ENCODE measurements around the gene ABI2.
"Not testable (repeated sequence)": the region's sequence is repeated elsewhere in the genome, so short reads cannot be mapped to it uniquely, and the experiment has no call there.

The ABI2 gene

GRCh38 chr2:203427061-203427460 lies 98.9 kb downstream of the ABI2 start:
- Histone ChIP-seq H3F3A (ENCODE audit: insufficient read depth, low read length) (no peaks in the 10 kb centered on the region), H3K36me3 (ENCODE audit: insufficient read depth, low read length) (peaks cover 4% of the 10 kb centered on the region), H3K4me2 (ENCODE audit: low read length) (no peak overlapping the region), H3K9ac (ENCODE audit: low read length) (no peak overlapping the region), H3K27me3 (ENCODE audit: insufficient read depth, low read length) (no peaks in the 10 kb centered on the region), H3K4me3 (ENCODE audit: low read depth, low read length, poor library complexity, severe bottlenecking) (no peak overlapping the region), H2AFZ (ENCODE audit: low read length) (no peak overlapping the region), H3K79me2 (ENCODE audit: insufficient read depth, low read length) (no peaks in the 10 kb centered on the region), H3K4me1 (ENCODE audit: insufficient read depth, low read length, severe bottlenecking) (peaks cover 16% of the 10 kb centered on the region), H4K20me1 (ENCODE audit: insufficient read depth, low read length) (no peaks in the 10 kb centered on the region), H3K9me3 (ENCODE audit: low read length) (no peaks in the 10 kb centered on the region), H3K9me2 (ENCODE audit: low read depth, low read length) (no peaks in the 10 kb centered on the region), H3K27ac (ENCODE audit: low read depth, low read length, poor library complexity, severe bottlenecking) (no peak overlapping the region)
- TF ChIP-seq CTCF (IDR thresholded peaks at IDR 0.05; ENCODE audit: low read length) (no peak), EZH2 (IDR thresholded peaks at IDR 0.05; ENCODE audit: borderline replicate concordance, low read length) (no peak)

GRCh38 chr2:203429643-203430042 lies 101.4 kb downstream of the ABI2 start:
- not testable (repeated sequence) for H3F3A ChIP-seq (ENCODE audit: insufficient read depth, low read length); H3K27me3 ChIP-seq (ENCODE audit: insufficient read depth, low read length); H3K4me2 ChIP-seq (ENCODE audit: low read length); H2AFZ ChIP-seq (ENCODE audit: low read length); H3K27ac ChIP-seq (ENCODE audit: low read depth, low read length, poor library complexity, severe bottlenecking); H3K9ac ChIP-seq (ENCODE audit: low read length); H4K20me1 ChIP-seq (ENCODE audit: insufficient read depth, low read length); H3K9me3 ChIP-seq (ENCODE audit: low read length); H3K9me2 ChIP-seq (ENCODE audit: low read depth, low read length); H3K36me3 ChIP-seq (ENCODE audit: insufficient read depth, low read length); H3K79me2 ChIP-seq (ENCODE audit: insufficient read depth, low read length); H3K4me3 ChIP-seq (ENCODE audit: low read depth, low read length, poor library complexity, severe bottlenecking)
- peaks cover 41% of the 10 kb centered on the region for H3K4me1 ChIP-seq (ENCODE audit: insufficient read depth, low read length, severe bottlenecking)

- no peaks in the 10 kb centered on the region for H3F3A ChIP-seq (ENCODE audit: insufficient read depth, low read length)
- no peaks in the 10 kb centered on the region for H4K20me1 ChIP-seq (ENCODE audit: insufficient read depth, low read length)
- peak overlapping the region; percentile 57 for H3K4me2 ChIP-seq (ENCODE audit: low read length)
- no peaks in the 10 kb centered on the region for H3K9me2 ChIP-seq (ENCODE audit: low read depth, low read length)
- H3K4me3 ChIP-seq (ENCODE audit: low read depth, low read length, poor library complexity, severe bottlenecking) = no peak overlapping the region
- H3K36me3 ChIP-seq (ENCODE audit: insufficient read depth, low read length) = no peaks in the 10 kb centered on the region; the same call in 1 of the 2 replicates
- H2AFZ ChIP-seq (ENCODE audit: low read length) = no peak overlapping the region
- H3K27ac ChIP-seq (ENCODE audit: low read depth, low read length, poor library complexity, severe bottlenecking) = peak overlapping the region; percentile 85
- H3K9ac ChIP-seq (ENCODE audit: low read length) = peak overlapping the region; percentile 22
- TF ChIP-seq EZH2 (IDR thresholded peaks at IDR 0.05; ENCODE audit: borderline replicate concordance, low read length) = no peak
- TF ChIP-seq CTCF (IDR thresholded peaks at IDR 0.05; ENCODE audit: low read length) = no peak
- no peaks in the 10 kb centered on the region for H3K79me2 ChIP-seq (ENCODE audit: insufficient read depth, low read length)
- peaks cover 45% of the 10 kb centered on the region for H3K4me1 ChIP-seq (ENCODE audit: insufficient read depth, low read length, severe bottlenecking)
- H3K9me3 ChIP-seq (ENCODE audit: low read length) = no peaks in the 10 kb centered on the region
- no peaks in the 10 kb centered on the region for H3K27me3 ChIP-seq (ENCODE audit: insufficient read depth, low read length)
These were observed 103.4 kb downstream of the ABI2 start for GRCh38 chr2:203431391-203432185.

GRCh38 chr2:203432811-203433210 lies 104.6 kb downstream of the ABI2 start:
- Histone ChIP-seq H3K9me2 (ENCODE audit: low read depth, low read length) (no peaks in the 10 kb centered on the region), H2AFZ (ENCODE audit: low read length) (no peak overlapping the region), H4K20me1 (ENCODE audit: insufficient read depth, low read length) (no peaks in the 10 kb centered on the region), H3K4me1 (ENCODE audit: insufficient read depth, low read length, severe bottlenecking) (peaks cover 45% of the 10 kb centered on the region), H3F3A (ENCODE audit: insufficient read depth, low read length) (no peaks in the 10 kb centered on the region), H3K9me3 (ENCODE audit: low read length) (no peaks in the 10 kb centered on the region), H3K27me3 (ENCODE audit: insufficient read depth, low read length) (no peaks in the 10 kb centered on the region), H3K79me2 (ENCODE audit: insufficient read depth, low read length) (no peaks in the 10 kb centered on the region), H3K36me3 (ENCODE audit: insufficient read depth, low read length) (no peaks in the 10 kb centered on the region; the same call in 1 of the 2 replicates), H3K4me3 (ENCODE audit: low read depth, low read length, poor library complexity, severe bottlenecking) (peak overlapping the region; percentile 7), H3K27ac (ENCODE audit: low read depth, low read length, poor library complexity, severe bottlenecking) (peak overlapping the region; percentile 85), H3K9ac (ENCODE audit: low read length) (peak overlapping the region; percentile 22), H3K4me2 (ENCODE audit: low read length) (peak overlapping the region; percentile 57)
- TF ChIP-seq CTCF (IDR thresholded peaks at IDR 0.05; ENCODE audit: low read length) = no peak
- no peak for TF ChIP-seq EZH2 (IDR thresholded peaks at IDR 0.05; ENCODE audit: borderline replicate concordance, low read length)

All from OCI-LY1 (cell line).